ENCODE data around the gene MICAL3.

Gene MICAL3

DNA sequence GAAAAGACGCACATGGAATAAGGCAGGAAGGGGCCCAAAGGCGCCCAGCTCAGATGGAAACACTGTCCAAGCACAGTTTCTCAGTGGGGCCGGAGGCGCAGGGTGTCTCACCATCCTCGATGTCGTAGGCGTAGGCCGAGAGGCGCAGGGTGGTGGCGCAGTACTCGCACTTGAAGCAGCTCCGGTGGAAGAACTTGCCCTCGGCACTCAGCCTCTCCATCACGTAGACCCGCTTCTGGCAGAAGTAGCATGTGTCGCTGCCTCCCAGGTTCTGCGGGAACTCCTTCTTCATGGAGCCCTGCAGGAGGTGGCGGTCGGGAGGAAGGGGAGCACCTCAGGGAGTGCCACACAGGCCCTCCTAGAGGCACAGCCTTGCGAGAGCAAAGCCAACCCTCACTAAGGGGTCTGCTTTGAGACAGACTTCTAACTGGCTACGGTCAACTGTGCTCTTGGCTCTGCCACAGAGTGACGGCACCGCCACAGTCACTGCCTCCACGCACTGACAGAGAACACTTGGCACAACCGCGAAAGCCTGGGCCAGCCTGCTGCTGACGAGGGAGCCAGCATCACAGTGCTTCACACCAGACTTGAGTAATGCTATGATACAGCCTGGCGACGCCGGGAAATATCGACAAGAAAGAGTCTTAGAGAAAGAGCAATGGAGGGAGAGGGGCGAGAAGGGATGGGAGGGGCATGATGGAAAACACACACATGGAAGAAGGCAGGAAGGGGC lies 152.5 kb downstream of the MICAL3 start:
- no peak overlapping the region for H3K4me3 ChIP-seq (ENCODE audit: low read depth, low read length)
- TF ChIP-seq, protein P1, sequence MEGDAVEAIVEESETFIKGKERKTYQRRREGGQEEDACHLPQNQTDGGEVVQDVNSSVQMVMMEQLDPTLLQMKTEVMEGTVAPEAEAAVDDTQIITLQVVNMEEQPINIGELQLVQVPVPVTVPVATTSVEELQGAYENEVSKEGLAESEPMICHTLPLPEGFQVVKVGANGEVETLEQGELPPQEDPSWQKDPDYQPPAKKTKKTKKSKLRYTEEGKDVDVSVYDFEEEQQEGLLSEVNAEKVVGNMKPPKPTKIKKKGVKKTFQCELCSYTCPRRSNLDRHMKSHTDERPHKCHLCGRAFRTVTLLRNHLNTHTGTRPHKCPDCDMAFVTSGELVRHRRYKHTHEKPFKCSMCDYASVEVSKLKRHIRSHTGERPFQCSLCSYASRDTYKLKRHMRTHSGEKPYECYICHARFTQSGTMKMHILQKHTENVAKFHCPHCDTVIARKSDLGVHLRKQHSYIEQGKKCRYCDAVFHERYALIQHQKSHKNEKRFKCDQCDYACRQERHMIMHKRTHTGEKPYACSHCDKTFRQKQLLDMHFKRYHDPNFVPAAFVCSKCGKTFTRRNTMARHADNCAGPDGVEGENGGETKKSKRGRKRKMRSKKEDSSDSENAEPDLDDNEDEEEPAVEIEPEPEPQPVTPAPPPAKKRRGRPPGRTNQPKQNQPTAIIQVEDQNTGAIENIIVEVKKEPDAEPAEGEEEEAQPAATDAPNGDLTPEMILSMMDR (IDR thresholded peaks at IDR 0.05; ENCODE audit: control insufficient read depth, extremely low read depth, insufficient read depth), result no peak
- no peak for DNase-seq (ENCODE audit: low read depth)

DNA sequence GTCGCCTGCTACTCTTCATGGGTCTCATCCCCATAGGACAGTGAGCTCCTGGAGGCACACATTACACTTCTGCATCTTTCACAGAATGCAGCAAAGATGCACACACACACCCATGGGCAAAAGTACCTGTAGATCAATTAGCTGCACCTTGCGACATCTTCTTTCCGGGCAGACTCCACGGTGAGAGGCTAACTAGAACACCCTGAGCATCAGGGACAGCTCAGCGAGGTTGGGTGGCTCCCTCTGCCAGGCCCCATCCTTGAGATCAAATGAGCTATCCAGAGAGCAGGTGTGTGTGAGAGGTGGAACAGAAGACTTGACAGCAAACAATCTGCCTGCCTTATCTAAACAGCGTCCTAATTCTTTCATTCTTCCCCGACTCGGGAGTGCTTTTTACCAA lies 154.0 kb downstream of the MICAL3 start:
- TF ChIP-seq, protein P1 (IDR thresholded peaks at IDR 0.05; ENCODE audit: control insufficient read depth, extremely low read depth, insufficient read depth), result no peak
- no peak for DNase-seq (ENCODE audit: low read depth)
- H3K4me3 ChIP-seq (ENCODE audit: low read depth, low read length), result no peak overlapping the region

DNA sequence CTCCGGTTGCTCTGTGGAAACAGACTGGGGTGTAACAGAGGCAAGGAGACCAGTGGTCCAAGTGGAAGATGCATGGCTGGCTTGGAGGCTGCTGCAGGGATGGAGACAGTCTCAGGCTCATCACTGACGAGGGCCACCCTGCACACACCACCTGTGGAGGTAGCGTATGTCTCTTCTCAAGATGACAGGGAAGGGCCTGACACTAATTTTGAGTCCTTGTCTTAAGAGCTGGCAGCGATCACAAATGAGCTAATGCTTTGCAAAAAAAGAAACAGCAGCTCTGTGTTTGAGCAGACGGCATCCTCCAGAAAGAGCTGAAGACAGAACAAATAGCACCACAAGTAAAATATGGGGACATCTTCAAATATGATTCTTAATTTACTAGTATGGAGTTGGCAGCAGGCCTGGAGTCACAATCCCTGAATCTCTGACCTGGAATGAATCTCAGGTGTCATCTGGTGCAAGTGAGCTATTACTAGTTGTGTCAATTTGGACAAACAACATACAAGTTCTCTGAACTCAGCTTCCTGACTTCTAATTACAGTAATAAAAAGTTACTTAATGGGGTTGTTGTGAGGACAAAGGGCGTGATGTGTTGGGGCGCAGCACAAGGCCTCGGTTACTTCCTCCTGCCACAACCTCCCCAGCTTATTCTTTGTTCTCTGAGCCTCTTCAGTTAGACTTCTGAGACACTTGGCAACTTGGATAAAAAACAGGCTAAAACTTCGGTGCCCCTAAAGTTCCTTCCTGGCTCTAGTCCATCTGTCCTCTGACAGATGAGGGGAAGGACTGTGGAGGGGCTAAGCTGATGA lies 154.9 kb downstream of the MICAL3 start:
- H3K4me3 ChIP-seq (ENCODE audit: low read depth, low read length), result no peak overlapping the region
- TF ChIP-seq, protein P1 (IDR thresholded peaks at IDR 0.05; ENCODE audit: control insufficient read depth, extremely low read depth, insufficient read depth), result no peak
- DNase-seq (ENCODE audit: low read depth), result no peak

DNA sequence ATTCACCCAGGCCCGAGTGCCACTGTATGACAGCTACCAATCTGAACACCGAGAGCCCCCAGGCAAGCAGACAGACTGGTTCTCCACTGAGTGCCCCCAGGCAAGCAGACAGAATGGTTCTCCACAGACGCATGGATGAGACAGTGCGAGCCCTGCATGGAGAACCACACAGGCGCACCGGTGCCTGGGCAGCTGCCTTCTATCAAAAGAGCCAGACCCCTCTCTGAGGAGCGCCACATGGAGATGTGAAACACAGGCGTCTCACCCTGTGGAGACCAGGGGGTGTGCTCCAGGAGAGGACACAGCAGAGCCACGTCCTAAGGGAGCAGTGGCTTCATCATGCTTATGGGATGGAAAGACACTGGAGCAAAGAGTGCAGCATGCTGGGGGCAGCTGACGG lies 155.6 kb downstream of the MICAL3 start:
- no peak for DNase-seq (ENCODE audit: low read depth)
- H3K4me3 ChIP-seq (ENCODE audit: low read depth, low read length), result no peak overlapping the region
- TF ChIP-seq, protein P1 (IDR thresholded peaks at IDR 0.05; ENCODE audit: control insufficient read depth, extremely low read depth, insufficient read depth), result no peak

DNA sequence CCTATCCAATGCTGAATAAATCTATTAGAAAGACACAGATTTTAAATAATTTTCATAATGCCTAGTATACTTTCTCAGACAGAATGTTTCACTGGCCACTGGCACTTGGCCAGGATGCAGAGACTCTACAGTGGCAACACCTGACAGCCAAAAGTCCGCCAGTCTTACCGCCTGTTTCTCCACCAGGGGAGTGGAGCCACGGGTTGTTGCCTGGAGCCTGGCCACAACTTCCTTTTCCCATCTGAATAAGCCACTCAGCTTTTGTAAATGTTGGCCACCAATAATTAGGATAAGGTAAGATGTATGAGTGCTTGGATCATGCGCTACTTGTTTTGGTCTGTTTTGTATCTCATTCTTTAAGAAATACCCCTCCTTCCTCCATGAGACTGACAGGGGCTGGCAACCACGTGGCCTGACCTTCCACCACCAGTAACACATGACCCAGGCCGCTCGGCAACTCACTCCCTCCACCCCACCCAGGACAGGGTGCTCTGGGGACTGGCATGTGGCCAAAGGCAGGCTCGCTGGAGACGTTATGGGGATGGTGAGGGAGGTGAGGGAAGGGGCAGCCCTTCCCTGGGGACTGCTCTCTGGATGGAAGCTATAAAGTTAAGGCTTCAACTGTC lies 157.1 kb downstream of the MICAL3 start:
- no peak for DNase-seq (ENCODE audit: low read depth)
- TF ChIP-seq, protein P1 (IDR thresholded peaks at IDR 0.05; ENCODE audit: control insufficient read depth, extremely low read depth, insufficient read depth), result no peak
- H3K4me3 ChIP-seq (ENCODE audit: low read depth, low read length), result no peak overlapping the region

DNA sequence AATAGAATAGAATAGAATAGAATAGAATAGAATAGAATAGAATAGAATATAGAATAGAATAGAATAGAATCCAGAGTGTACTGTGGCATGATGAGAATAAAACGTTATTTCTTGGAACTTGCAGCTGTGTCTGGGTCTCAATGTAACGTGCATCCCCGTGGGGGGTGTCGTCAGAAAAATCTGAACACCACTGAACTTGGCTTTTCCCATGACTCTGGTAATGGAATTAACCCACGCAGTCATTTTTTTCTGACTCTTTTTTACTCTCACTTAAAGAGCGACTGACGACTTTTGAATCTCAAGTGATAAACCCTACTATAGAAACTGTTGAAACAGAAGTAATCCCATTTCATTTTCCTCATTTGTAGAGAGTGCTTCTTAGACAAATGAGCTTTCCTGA lies 157.7 kb downstream of the MICAL3 start:
- no peak for DNase-seq (ENCODE audit: low read depth)
- TF ChIP-seq, protein P1 (IDR thresholded peaks at IDR 0.05; ENCODE audit: control insufficient read depth, extremely low read depth, insufficient read depth), result no peak
- H3K4me3 ChIP-seq (ENCODE audit: low read depth, low read length), result no peak overlapping the region
